Effector CD4-positive, alpha-beta T cell (primary cell): ENCODE results near the gene TSHZ2.

Source experiments
- DNase-seq: peaks from one replicate; pipeline ENCODE4 v3.0.0-alpha.2; 2020

The TSHZ2 gene

GRCh38 chr20:53032478-53032932 lies 60.3 kb downstream of the TSHZ2 start:
- no peak for DNase-seq

- DNase-seq: no peak
Measured at GRCh38 chr20:53033176-53033575, 61.0 kb downstream of the TSHZ2 start.

- DNase-seq: no peak
Measured at GRCh38 chr20:53034899-53035298, 62.7 kb downstream of the TSHZ2 start.

- DNase-seq: no peak
Measured at GRCh38 chr20:53036992-53037391, 64.8 kb downstream of the TSHZ2 start.

GRCh38 chr20:53037621-53038020 lies 65.5 kb downstream of the TSHZ2 start:
- no peak for DNase-seq

- no peak for DNase-seq
Measured at GRCh38 chr20:53038299-53038698, 66.1 kb downstream of the TSHZ2 start.

- no peak for DNase-seq
Measured at GRCh38 chr20:53040693-53041589, 68.8 kb downstream of the TSHZ2 start.

GRCh38 chr20:53042521-53042920 lies 70.4 kb downstream of the TSHZ2 start:
- DNase-seq: no peak

GRCh38 chr20:53044296-53044695 lies 72.1 kb downstream of the TSHZ2 start:
- DNase-seq: no peak

GRCh38 chr20:53045941-53046340 lies 73.8 kb downstream of the TSHZ2 start:
- DNase-seq: no peak

- DNase-seq: no peak
Measured at GRCh38 chr20:53047203-53047602, 75.0 kb downstream of the TSHZ2 start.

GRCh38 chr20:53048387-53048786 lies 76.2 kb downstream of the TSHZ2 start:
- DNase-seq: no peak

GRCh38 chr20:53050338-53050737 lies 78.2 kb downstream of the TSHZ2 start:
- DNase-seq: no peak

GRCh38 chr20:53052380-53052779 lies 80.2 kb downstream of the TSHZ2 start:
- DNase-seq: no peak

- no peak for DNase-seq
Measured at GRCh38 chr20:53053595-53053994, 81.4 kb downstream of the TSHZ2 start.

- no peak for DNase-seq
Measured at GRCh38 chr20:53055367-53056067, 83.4 kb downstream of the TSHZ2 start.

GRCh38 chr20:53057579-53057978 lies 85.4 kb downstream of the TSHZ2 start:
- no peak for DNase-seq

GRCh38 chr20:53059848-53060247 lies 87.7 kb downstream of the TSHZ2 start:
- no peak for DNase-seq

GRCh38 chr20:53061192-53062108 lies 89.3 kb downstream of the TSHZ2 start:
- DNase-seq: no peak

- DNase-seq: no peak
Measured at GRCh38 chr20:53064935-53065334, 92.8 kb downstream of the TSHZ2 start.

GRCh38 chr20:53068241-53068640 lies 96.1 kb downstream of the TSHZ2 start:
- no peak for DNase-seq

GRCh38 chr20:53069132-53069531 lies 97.0 kb downstream of the TSHZ2 start:
- no peak for DNase-seq

- DNase-seq: no peak
Measured at GRCh38 chr20:53070224-53070623, 98.1 kb downstream of the TSHZ2 start.
